ENCODE measurements around the gene CCDC192.
"Not testable (repeated sequence)": the region's sequence is repeated elsewhere in the genome, so short reads cannot be mapped to it uniquely, and the experiment has no call there.

CCDC192 gene, protein sequence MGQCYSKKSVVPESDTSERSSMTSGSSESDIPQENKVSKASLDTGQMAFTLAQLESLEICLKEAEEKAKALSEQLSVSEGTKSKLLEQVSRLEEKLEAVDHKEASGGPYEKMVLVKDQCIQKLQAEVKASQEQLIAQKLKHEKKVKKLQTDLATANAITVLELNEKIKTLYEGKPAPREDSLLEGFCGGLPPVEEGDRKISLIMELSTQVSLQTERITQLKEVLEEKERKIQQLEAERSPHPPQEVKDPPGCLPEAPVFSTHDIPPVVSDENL

DNA sequence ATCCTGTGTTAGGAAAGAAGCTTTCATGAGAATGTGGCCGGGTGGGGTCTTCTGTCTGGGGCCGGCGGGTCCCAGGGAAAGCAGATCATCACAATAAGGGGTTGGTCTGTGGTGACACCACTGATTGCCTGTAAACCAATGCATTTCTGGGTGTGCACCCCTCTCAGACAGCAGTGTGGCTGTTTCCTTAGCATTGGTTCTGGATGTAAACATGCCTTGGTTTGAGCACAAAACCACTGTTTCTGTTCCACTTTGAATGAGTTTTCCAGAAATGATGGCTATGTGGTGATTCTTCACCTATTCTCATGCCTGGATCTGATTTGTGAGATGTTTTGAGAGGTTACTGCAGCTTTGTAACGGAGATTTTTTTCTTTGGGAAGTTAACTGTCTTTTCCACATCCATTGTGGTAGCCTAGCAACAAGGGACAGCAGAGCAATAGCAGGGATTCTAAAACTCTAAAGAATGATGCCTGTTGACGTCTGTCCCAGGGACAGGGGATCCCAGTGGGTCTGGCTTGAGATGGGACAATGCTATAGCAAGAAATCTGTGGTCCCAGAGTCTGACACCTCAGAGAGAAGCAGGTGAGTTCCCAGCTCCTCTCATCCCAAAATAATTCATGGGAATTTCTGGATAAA lies at the start of gene CCDC192:
CCDC192 (plus strand) TSS at position 466 of the 636 bp plus-strand sequence; CDS start at position 521, 55 bp downstream.
- no peak for DNase-seq

DNA sequence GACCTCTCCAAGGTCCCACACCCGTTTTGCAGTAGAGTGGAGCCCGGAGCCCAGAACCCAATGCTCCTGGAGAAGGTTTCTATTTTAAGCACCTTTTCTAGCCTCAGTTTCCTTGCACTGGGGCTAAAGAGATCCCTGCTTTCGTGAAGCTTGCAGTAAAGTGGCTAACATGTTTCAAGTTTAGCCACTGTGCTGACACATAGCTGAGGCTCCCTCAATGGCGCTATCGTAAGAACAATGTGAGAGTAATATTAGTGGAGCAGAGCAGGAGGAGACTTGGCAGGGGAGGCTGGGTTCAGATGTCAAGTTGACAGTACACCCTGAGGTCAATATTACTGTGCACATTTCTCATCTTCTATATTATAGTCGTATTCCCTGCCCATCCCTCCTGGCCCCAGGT lies 46.4 kb upstream of the CCDC192 start:
- no peak for DNase-seq

DNA sequence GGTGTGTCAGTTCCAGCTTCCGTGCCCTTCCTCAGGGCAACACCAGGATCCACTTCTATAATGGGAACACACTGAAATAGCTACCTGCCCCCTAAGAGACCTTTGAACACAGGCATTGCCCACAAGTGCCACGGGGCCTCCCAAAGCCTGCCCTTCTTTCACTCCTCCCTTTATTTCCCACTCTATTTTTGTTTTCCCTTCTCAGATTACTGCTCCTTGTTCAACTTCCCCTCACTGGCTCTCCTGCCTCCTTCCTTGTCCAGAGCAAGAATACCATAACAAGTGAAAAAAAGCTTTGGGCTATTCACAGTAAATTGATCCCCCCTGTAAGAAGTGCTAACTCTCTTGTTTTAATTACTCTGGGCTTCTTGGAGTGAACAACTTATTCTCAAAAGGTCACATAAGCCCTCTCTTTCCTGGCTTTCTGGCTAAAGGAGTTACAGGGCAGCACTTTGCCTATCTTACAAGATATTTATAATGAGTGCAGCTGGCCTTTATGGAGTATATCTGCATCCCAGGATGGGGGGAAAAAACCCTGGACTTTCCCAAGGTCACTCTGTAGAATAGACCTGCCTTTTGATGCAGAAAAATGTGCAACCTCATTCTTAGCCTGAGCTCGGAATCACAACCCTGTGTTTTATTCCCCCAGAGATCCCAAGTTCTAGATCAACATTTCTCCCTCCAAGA lies 43.0 kb upstream of the CCDC192 start:
- DNase-seq: no peak

DNA sequence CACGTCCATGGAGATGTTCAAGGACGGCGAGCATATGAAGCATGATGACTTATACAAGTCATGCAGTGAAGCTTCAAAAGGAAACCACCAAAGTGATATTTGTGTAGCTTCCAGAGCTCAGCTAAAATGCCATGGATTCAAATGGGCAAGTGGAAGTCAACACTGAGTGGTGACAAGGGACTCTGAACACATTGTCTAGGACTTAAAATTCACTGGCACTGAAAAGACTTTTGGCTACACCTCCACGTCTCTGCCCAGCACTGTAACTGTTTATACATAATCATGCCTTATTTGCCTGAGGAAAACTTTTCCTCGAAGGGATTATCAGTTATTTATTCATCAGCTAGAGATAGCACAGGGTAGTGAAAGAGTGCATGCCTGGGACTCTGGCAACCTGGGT lies 39.1 kb upstream of the CCDC192 start:
- no peak for DNase-seq

DNA sequence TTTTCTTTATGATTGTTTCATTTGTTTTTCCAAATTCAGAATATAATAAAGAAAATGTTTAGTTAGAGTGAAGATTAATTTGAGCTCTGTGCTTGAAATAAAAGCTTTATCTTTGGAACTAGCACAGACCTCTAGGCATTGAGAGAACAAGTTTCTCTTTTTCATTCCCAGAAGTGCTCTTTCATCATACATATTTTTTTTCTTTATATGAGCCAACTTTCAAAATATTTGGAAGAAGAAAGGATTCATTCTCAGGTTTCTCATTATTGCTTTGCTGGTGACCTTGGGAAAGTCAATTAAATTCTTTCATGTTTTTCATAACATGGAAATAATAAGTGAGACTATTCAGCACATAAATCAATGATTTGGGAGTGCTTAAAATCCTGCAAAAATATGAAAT lies 37.5 kb upstream of the CCDC192 start:
- DNase-seq: no peak

DNA sequence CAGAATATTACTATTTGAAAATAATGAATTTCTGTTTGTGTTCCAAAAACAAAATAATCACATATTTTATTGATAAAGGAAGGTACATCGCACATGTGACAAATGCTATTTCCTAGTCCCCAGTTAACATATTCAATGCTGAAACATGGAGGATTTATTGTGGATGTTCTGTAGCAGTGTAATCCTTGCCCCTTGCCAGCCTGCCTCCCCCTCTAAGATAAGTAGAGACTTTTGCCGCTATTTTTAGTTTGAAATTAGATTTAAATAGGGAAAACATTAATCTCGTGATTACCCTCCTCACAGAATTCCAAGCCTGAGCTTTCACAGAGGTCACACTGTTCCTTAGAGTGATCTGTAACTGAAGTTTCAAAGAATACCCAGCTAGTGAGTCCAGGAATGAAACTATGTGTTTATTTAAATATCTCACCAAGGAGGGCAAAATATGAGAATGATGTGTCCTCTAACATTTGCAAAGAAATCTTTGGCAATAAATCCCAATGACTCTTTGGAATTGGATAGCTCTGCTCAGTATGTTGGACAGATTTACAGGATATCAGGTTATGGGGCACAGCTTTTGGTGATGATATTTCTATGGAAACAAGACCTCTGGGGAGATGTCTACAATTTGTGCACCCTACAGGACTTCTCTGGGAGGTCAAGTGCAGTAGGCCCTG lies 37.0 kb upstream of the CCDC192 start:
- no peak for DNase-seq

DNA sequence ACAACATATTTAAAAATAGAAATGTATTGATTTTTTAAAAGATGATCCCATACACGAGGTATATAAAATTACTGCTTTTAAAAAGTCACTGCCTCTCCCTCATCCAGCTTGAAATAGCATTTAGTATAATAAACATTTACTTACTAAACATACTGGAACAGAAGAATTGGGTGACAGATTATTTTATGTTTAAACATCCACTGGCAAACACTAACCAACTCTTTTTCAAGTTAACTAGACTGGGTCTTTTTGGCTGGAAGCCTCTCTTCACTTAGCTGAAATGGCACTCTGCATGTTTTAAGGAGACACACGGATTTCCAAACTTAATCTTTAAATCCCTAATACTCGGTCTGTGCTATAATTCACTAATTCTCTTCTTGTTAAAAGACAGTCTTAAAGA lies 35.3 kb upstream of the CCDC192 start:
- no peak for DNase-seq

DNA sequence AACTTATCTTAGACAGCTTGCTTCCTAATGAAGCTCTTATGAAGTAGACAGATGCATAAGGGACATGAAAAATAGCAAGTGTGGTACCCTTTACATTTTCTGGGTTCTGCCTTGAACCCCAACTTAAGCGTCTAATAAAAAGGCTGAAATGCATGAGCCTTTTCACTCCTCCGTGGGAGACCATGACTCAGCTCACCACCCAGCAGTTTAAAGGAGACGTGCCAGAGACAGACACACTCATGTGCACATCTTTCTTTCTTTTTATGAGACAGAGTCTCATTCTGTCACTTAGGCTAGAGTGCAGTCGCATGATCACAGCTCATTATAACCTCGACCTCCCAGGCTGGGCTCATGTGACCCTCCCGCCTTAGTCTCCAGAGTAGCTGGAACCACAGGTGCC lies 32.0 kb upstream of the CCDC192 start:
- no peak for DNase-seq

DNA sequence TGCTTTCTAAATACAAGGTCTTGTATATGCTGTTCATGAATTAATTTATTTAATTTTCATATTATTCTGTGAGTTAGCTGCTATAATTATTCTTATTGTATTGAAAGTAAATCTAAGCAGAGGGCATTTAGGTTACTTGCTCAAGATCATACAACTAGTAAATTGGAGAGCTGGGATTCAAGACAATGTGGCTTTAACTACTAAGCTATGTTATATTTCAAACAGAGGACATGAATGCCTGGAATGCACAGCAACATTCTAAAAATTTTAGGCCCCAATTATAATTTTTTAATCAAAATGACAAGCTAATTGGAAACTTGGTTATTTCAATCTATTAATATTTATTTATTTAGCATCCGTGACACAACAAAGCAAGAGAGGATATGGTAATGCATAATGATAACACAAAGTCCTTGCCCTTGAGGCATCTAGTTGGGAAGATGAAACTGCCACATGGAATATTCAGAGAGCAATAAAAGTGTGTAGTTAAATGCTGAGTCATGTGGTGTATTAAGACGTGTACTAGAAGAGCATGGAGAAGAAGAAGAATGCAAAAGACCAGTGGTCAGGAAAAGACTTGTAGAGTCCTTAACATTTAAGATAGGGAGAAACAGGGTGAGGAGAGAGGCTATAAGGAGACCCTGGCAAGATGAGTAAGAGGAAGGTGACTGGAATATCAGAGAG lies 29.9 kb upstream of the CCDC192 start:
- no peak for DNase-seq

DNA sequence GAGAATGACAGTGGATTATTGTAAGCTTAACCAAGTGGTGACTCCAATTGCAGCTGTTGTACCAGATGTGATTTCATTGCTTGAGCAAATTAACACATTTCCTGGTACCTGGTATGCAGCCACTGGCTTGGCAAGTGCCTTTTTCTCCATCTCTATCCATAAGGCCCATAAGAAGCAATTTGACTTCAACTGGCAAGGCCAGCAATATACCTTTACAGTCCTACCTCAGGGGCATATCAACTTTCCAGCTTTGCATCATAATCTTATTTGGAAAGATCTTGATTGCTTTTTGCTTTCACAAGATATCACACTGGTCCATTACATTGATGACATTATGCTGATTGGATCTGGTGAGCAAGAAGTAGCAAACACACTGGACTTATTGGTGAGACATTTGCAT lies 26.2 kb upstream of the CCDC192 start:
- not testable (repeated sequence) for DNase-seq

DNA sequence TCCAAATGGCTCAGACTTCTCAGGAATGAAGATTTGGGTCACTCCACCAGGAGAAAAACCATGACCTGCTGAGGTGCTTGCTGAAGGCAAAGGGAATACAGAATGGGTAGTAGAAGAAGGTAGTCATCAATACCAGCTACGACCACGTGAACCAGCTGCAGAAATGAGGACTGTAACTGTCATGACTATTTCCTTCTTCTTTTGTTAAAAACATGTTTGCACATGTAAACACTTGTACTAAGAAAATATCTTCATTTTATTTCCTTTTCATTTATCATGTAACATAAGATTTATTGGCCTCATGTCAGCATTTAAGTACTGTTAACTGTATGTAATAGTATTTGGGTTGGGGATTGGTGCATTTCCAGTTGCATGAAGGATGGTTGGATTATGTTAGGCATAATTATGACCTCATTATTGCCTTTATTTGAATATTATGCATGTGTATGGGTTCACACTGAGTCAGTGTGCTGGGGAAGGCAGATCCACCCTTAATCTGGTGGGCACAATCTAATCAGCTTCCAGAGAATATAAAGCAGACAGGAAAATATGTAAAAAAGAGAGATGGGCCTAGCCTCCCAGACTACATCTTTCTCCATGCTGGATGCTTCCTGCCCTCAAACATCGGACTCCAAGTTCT lies 23.4 kb upstream of the CCDC192 start:
- DNase-seq: not testable (repeated sequence)

DNA sequence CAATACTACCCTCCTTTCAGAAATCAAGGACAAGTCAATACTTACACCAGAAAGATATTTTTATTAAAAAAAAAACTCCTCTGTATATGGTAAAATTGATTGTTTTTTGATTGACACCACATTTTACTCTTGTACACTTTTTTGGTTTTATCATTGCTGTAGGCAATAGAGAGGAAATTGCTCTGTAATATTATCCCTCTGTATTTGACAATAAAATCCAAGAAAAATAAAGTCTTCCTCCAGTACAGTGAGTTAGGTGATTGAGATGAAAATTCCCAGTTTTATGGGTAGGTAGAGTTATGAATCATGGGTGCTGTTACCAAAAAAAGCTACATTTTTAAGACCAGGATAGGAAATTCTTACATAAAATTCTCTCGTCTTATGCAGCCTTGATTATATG lies 22.6 kb upstream of the CCDC192 start:
- no peak for DNase-seq

DNA sequence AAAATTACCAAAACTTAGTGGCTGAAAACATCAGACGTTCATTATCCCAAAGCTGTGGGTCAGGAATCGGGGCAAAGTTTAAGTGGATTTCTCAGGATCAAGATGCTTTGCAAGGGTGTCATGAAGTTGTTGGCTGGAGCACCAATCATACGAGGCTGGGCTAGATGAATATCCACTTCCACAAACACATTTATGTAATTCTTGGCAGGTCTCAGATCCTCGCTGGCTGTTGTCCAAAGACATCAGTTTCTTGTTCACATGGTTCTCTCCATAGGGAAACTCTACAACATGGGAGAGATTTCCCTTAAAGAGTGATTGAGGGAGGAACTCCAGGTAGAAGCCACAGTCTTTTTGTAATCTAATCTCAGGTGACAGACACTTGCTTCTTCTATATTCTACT lies 20.2 kb upstream of the CCDC192 start:
- no peak for DNase-seq

DNA sequence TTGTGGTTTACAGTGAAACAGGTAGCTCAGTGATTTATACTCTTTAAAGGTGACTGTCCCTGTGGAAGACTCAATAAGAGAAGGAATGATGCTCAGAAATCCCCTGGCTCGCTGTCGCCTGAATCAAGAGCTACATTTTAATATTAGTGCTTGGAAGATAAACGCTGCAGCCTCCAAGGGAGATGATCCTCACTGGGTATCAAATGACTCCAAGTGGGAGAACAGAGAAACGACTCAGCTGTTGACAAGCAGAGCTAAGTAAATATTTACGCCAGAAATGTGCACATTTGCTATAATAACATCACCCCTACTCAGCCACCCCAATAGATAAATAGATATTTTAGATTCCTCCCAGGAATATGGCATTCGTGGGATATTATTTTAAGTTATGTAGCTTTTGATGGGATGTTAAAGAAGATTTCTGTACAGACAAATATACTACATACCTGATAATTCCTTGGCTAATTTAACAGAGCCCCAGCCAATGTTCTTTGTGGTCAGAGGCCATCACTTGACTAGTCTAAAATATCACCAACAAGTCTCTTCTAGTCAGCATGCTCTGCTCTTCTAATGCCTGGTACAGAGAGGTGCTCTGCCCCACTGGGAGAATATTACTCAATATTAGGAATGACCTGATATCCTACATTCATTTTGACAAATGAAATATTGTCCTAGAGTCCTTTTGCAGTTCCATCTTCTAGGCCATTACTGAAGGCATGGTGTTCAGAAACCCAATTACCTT lies 18.3 kb upstream of the CCDC192 start:
- no peak for DNase-seq

DNA sequence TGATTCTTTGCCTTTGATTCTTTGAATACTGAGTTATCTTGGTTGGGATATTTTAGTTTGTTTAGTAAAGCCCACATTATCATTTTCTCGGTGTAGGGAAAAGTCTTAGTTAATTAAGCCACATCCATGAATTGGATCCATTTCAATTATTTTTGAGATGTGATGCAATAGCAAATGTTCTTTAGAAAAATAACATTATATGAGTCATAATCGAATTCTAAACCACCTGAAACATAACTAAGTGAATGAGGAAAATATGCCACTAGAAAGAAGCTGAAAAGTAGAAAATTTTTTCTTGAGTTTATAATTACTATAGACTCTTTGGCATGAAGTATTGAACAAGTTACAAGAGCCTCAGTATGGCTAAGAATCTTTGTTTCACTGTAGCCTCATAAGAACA lies 17.5 kb upstream of the CCDC192 start:
- DNase-seq: no peak

DNA sequence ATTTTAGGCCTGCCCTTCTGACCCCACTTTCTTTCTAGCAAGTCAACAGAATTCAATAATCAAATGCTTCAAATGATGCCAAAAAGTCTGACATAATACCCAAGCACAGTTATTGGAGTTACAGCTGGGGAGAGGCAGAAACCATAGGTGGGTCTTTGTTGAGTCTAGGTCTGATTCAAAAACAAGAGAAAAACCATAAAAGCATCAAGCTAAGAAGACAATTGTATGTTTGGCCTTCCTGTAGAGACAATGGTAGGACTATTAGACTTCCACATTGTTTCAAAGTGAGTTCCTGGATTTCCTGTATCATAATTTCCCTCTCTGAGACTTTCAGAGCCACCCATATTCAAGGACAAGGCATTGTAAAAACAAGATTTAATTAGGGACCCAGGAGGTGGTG lies 16.8 kb upstream of the CCDC192 start:
- no peak for DNase-seq

DNA sequence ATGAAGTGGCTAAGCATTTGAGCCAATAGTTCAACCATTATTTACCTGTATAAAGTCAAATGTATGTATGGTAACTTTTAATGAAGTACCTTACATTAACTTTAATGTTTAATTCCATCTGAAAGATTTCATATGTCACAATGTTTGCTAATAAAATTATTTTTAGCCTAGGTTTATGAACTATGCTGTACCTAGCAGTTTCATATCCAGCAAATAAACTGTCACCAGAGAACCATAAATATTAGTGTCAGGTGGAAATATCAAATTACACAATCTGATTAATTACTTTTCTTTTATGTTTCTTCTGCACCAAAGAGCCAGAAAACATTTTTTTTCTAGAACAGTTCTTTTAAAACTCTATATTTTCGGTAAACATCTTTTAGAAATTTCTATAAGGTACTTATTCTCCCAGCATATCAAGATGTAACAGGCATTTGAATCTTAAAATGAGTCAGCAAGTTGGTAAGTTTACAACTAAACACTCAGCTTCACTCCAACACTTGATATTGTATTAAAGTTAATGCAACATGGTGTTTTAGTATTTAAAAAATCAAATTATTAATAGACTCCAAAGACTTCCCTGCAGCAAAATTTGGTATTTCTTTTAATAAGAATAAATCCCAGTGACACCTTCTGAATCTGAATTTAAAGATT lies 8.5 kb upstream of the CCDC192 start:
- no peak for DNase-seq

DNA sequence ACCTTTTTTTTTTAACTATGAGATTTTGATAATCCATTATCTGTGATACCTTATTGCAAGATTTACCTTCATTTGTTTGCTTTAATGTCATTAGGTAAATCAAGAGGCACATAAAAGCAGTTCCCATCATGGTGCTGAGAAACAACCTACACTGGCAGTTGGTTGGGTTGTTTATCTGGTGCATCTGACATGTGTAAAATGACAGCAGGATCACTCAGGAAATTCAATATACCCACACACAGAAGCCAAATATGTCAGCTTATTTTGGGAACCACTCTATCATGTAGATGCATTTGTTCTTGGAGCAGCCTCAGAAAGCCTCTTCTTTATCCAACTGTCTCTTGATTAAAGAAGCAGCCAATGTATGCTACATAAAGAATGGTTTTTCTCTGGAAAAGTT lies 7.8 kb upstream of the CCDC192 start:
- DNase-seq: no peak

DNA sequence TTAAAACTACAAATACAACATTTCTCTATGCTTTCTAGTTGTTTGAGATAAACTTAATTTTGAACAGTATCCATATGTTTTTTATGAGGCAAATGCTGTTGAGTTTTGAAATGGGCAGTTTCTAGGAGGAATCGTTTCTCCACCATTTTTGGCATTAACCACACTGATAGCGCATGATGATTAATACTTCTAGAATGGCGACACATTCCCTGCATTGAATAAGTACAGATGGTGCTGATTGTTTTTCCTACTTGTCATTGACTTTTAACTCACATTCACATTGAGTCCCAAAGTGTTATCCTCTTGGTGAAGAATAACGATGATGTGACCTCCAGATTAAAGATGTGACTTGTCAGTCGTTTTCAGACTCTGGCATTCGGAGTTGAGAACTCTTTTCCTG lies 6.5 kb upstream of the CCDC192 start:
- no peak for DNase-seq

DNA sequence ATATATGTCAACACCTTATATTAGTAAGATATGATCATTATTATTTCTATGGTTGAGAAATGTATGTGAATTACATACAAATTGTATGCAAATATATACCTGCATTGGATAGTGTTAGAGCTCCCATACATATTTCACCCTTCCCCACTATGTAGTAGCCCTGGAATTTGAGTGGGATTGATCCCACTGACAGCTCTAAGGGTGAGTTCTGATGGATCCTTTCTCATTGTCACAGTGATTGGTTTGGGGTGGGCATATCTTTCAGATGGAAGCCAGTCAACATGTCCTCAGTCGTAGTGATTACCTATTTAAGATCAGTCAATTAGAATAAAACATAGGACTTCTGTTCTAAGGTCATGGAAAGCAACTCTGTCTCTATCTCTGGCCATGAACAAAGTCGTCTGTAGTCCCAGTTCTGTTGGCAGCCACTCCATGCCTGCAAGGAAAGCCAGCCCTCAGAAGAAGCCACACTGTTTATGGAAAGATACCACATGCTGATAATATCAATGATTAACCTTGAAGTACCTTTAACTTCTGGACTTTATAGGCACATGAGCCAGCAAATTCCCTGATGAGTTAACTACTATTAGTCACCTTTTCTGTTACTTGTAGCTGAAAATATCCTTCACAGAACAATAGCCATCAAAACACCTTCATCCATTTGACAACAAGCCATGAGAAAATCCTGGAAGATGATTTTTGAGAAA lies 5.1 kb upstream of the CCDC192 start:
- no peak for DNase-seq

DNA sequence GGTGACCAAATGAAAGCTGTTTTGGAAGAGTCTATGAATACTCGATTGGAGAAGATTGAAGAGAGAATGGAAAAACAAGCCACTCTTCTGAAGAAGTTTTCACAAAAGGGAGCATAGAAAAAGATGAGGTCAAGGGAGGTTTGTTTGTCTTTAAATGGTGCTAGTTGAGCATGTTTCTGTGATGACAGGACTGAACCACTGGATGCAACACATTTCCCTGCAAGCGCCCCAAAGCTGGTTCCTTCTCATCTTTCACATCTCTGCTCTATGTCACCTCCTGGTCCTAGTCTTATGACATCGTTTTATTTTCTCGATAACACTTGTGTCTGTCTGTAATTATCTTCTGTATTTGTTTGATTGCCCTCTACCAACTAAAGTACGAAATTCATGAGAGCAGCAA lies 3.8 kb upstream of the CCDC192 start:
- DNase-seq: no peak

All from activated naive CD4-positive, alpha-beta T cell (primary cell).